Endothelial cell of umbilical vein (primary cell): ENCODE data around the gene GLIPR1L2. TPM values are rescaled to one million over a fixed set of nuclear protein-coding genes. Genes with fewer than 3 reads are reported as not detected.

Experiments used
- BruUV-seq: library from RNA; stranded (reverse); fragments of 400-500 nt; replicated peaks from 2 replicates; lab custom pipeline; 2021; lab: Mats Ljungman, UMichigan
- CTCF ChIA-PET: fragments of 300-600, 350-600 bp; sonication (Branson Sonifier 250); formaldehyde crosslinking; loops from one replicate; lab custom pipeline; 2021; ENCODE audit warnings: antibody characterized with exemption, inconsistent platforms; lab: Charles Lee
- POLR2A ChIA-PET: fragments of 300-600, 350-600 bp; sonication (Branson Sonifier 250); formaldehyde crosslinking; loops from one replicate; lab custom pipeline; 2021; ENCODE audit warnings: antibody characterized with exemption, inconsistent platforms; lab: Charles Lee
- DNase-seq: peaks from one replicate; pipeline ENCODE4 v3.0.0-alpha.2; 2011; ENCODE audit warnings: low read depth, low spot score
- FAIRE-seq: peaks from 2 replicates; lab custom pipeline; 2011; peaks lifted over from hg19 to GRCh38; lab: Jason Lieb, UNC
- H2AFZ ChIP-seq: 2 replicates; pipeline ENCODE4 v1.6.0; 2012; ENCODE audit warnings: low read depth, low read length, control low read depth, inconsistent platforms
- H3K27ac ChIP-seq: 2 replicates; pipeline ENCODE4 v1.5.1; 2011; ENCODE audit warnings: low read depth, mild to moderate bottlenecking, control low read depth, low read length, moderate library complexity; ENCODE audit not compliant: insufficient read depth
- H3K27me3 ChIP-seq, 2 experiments: 2 replicates each; pipeline versions ENCODE4 v1.6.0 to v1.6.1; 2011; ENCODE audit warnings: low read length in 2 of 2, mixed read lengths in 1 of 2; ENCODE audit not compliant: control insufficient read depth in 2 of 2, insufficient read depth in 2 of 2
- H3K36me3 ChIP-seq, 2 experiments: 2 replicates in 1 of 2; 3 replicates in 1 of 2; pipeline ENCODE4 v1.5.1; 2011; ENCODE audit warnings: low read length in 2 of 2, mild to moderate bottlenecking in 1 of 2, moderate library complexity in 1 of 2; ENCODE audit not compliant: control insufficient read depth in 2 of 2, insufficient read depth in 2 of 2; ENCODE audit errors: extremely low read depth in 1 of 2
- H3K4me1 ChIP-seq: 3 replicates; pipeline ENCODE4 v1.5.1; 2011; ENCODE audit warnings: mild to moderate bottlenecking, low read length; ENCODE audit not compliant: control insufficient read depth, insufficient read depth; ENCODE audit errors: extremely low read depth
- H3K4me2 ChIP-seq: 2 replicates; pipeline ENCODE4 v1.6.1; 2011; ENCODE audit warnings: low read length, control low read depth, mixed read lengths; ENCODE audit not compliant: insufficient read depth
- H3K4me3 ChIP-seq, 3 experiments: fragments of 200-600 bp in 1 of 3; sonication (generic), shearing (Covaris generic) in 1 of 3; replicated peaks in 1 of 3; 2 replicates each; pipeline ENCODE4 v1.5.1; 2011 to 2016; ENCODE audit warnings: control low read depth in 3 of 3, low read length in 3 of 3, mild to moderate bottlenecking in 2 of 3, inconsistent platforms in 1 of 3, low read depth in 1 of 3, moderate library complexity in 1 of 3; ENCODE audit not compliant: insufficient read depth in 1 of 3
- H3K79me2 ChIP-seq: 2 replicates; pipeline ENCODE4 v1.6.0; 2012; ENCODE audit warnings: low read length, inconsistent platforms; ENCODE audit not compliant: control insufficient read depth, insufficient read depth
- H3K9ac ChIP-seq: replicated peaks from 2 replicates; pipeline ENCODE3; 2011; ENCODE audit warnings: low read length, control low read depth; ENCODE audit not compliant: insufficient read depth; ENCODE audit errors: extremely low read depth
- H3K9me1 ChIP-seq: replicated peaks from 3 replicates; pipeline ENCODE4 v1.6.0; 2011; ENCODE audit warnings: mild to moderate bottlenecking, low read length; ENCODE audit not compliant: control insufficient read depth, insufficient read depth; ENCODE audit errors: extremely low read depth
- H3K9me3 ChIP-seq: replicated peaks from 2 replicates; pipeline ENCODE4 v1.5.1; 2012; ENCODE audit warnings: low read length, inconsistent platforms; ENCODE audit not compliant: control insufficient read depth, insufficient read depth
- H4K20me1 ChIP-seq: replicated peaks from 2 replicates; pipeline ENCODE3; 2011; ENCODE audit warnings: mild to moderate bottlenecking, low read length; ENCODE audit not compliant: control insufficient read depth, insufficient read depth; ENCODE audit errors: extremely low read depth
- EZH2 ChIP-seq: IDR thresholded peaks from 2 replicates; pipeline ENCODE4 v1.6.1; 2012; ENCODE audit warnings: borderline replicate concordance, low read depth, mild to moderate bottlenecking, moderate library complexity, low read length, inconsistent platforms; ENCODE audit not compliant: severe bottlenecking
- FOS ChIP-seq: IDR thresholded peaks from 2 replicates; pipeline ENCODE4 v1.6.1; 2011; ENCODE audit warnings: mild to moderate bottlenecking, low read length, moderate library complexity, borderline replicate concordance; ENCODE audit not compliant: insufficient read depth
- GATA2 ChIP-seq: IDR thresholded peaks from 2 replicates; pipeline ENCODE4 v1.7.0; 2011; ENCODE audit warnings: low read depth, mild to moderate bottlenecking, moderate library complexity, mixed read lengths, low read length; ENCODE audit not compliant: insufficient read length, insufficient read depth
- JUN ChIP-seq: IDR thresholded peaks from 2 replicates; pipeline ENCODE4 v1.6.1; 2011; ENCODE audit warnings: borderline replicate concordance, low read depth; ENCODE audit not compliant: insufficient read length, insufficient read depth
- MYC ChIP-seq: IDR thresholded peaks from one replicate; pipeline ENCODE4 v1.6.1; 2011; ENCODE audit warnings: mild to moderate bottlenecking, low read depth, low read length
- POLR2AphosphoS5 ChIP-seq: IDR thresholded peaks from 2 replicates; pipeline ENCODE4 v1.6.1; 2012; ENCODE audit warnings: low read depth, mild to moderate bottlenecking, control low read depth, low read length, moderate library complexity; ENCODE audit not compliant: insufficient read depth
- dilution Hi-C: fragments of 300-500 bp; cut with MboI; formaldehyde crosslinking; loops from one replicate; pipeline ENCODE4 v1.15.0; 2019; ENCODE audit warnings: low sequenced_read_pairs; ENCODE audit not compliant: extremely low pct_ligation_motif_present
- intact Hi-C: fragments of 100-400 bp; cut with micrococcal nuclease; formaldehyde crosslinking; loops from one replicate; pipeline ENCODE4 v1.10.0; 2022
- polyA plus RNA-seq, 4 experiments: library from polyadenylated mRNA; depleted of rRNA in 3 of 4; stranded (reverse) in 3 of 4; unstranded in 1 of 4; fragments of >200 nt; gene quantifications; 2 replicates each; pipeline versions ENCODE4 v1.2.1 to v1.2.3, GENCODE V29; 2011 to 2012; ENCODE audit warnings: missing spikeins in 1 of 4
- total RNA-seq: library from RNA; stranded (reverse); gene quantifications from 2 replicates; pipeline ENCODE4 v1.2.3, GENCODE V29; 2021

Gene GLIPR1L2
- total and polyA plus RNA-seq, 2 donors (not counting 3 experiments of a cell fraction or from before 2014, with no cell fraction given) = 0.07 TPM; not detected in 1

DNA sequence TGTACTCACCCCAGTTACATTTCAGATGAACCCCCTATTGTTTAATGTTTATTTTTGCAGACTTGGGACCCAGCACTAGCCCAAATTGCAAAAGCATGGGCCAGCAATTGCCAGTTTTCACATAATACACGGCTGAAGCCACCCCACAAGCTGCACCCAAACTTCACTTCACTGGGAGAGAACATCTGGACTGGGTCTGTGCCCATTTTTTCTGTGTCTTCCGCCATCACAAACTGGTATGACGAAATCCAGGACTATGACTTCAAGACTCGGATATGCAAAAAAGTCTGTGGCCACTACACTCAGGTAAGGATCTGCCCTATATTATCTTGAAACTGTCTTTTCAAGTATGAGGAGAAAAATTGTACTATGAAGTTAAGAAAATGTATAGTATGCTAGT lies 90.9 kb downstream of the GLIPR1L2 start:
- no TSS peak for BruUV-seq
- peak overlapping the region; percentile 37 to 79 (median 47) for H3K4me3 ChIP-seq
- H3K9me3 ChIP-seq = no peaks in the 10 kb centered on the region
- no peak for TF ChIP-seq EZH2
- TF ChIP-seq POLR2AphosphoS5 = no peak
- TF ChIP-seq GATA2 = no peak
- no peak for TF ChIP-seq MYC
- no peak for TF ChIP-seq JUN
- TF ChIP-seq FOS = no peak
- peaks cover 29% of the 10 kb centered on the region for H3K4me1 ChIP-seq
- H4K20me1 ChIP-seq = no peaks in the 10 kb centered on the region
- no peak for FAIRE-seq
- intact Hi-C loops (loop anchor here (2.0 to 10.0 kb wide), 2 partner anchors 35 to 1103 kb away; no protein-coding TSS in a partner anchor), dilution Hi-C loops (no loop called here)
- ChIA-PET CTCF (interaction anchor here (0.6 to 3.8 kb wide), 4 partner anchors 44 to 793 kb away, joined by 3 to 25 read pairs (median 3); partner anchors contain the start of genes GLIPR1L1 and GLIPR1L2), POLR2A (interaction anchor here (0.7 to 1.9 kb wide), 3 partner anchors 12 to 954 kb away, joined by 4 to 7 read pairs (median 5); no protein-coding TSS in a partner anchor)
- peak overlapping the region; percentile 80 for H3K27ac ChIP-seq
- no peaks in the 10 kb centered on the region for H3K9me1 ChIP-seq
- no peak overlapping the region for H2AFZ ChIP-seq
- peak overlapping the region; percentile 86 for H3K9ac ChIP-seq
- H3K79me2 ChIP-seq = peaks cover 36% of the 10 kb centered on the region
- no peak for DNase-seq
- peak overlapping the region; percentile 98 for H3K4me2 ChIP-seq
- peaks cover 0 to 2% of the 10 kb centered on the region in 2 experiments for H3K36me3 ChIP-seq
- H3K27me3 ChIP-seq = no peaks in the 10 kb centered on the region

Other genes starting within 250 kb of the GLIPR1L2 start
- not detected in 2 replicates for gene KCNC2, start 181.2 kb upstream of the GLIPR1L2 start, total RNA-seq
- gene KCNC2, start 181.2 kb upstream of the GLIPR1L2 start, polyA plus RNA-seq = not detected in 2 replicates
- 1.7 and 2.9 TPM in 2 replicates for gene CAPS2, start 60.8 kb upstream of the GLIPR1L2 start, total RNA-seq
- gene CAPS2, start 60.8 kb upstream of the GLIPR1L2 start, polyA plus RNA-seq = 0.61 and 0.64 TPM in 2 replicates
- not detected in 2 replicates for gene GLIPR1L1, start 56.4 kb upstream of the GLIPR1L2 start, total RNA-seq
- not detected in 2 replicates for gene GLIPR1L1, start 56.4 kb upstream of the GLIPR1L2 start, polyA plus RNA-seq
- gene GLIPR1, start 89.7 kb downstream of the GLIPR1L2 start, total RNA-seq = 74.1 and 98.8 TPM in 2 replicates
- gene GLIPR1, start 89.7 kb downstream of the GLIPR1L2 start, polyA plus RNA-seq = 108 and 117 TPM in 2 replicates
- 49.3 and 53.4 TPM in 2 replicates for gene KRR1, start 120.5 kb downstream of the GLIPR1L2 start, total RNA-seq
- 4.3 and 5.9 TPM in 2 replicates for gene KRR1, start 120.5 kb downstream of the GLIPR1L2 start, polyA plus RNA-seq